Measurements from ENCODE around the gene KCND3. TPM values are rescaled to one million over a fixed set of nuclear protein-coding genes. Genes with fewer than 3 reads are reported as not detected.

KCND3 gene
- total and polyA plus RNA-seq, 2 experiments from 2014 or later = 0.10 to 0.18 TPM

DNA sequence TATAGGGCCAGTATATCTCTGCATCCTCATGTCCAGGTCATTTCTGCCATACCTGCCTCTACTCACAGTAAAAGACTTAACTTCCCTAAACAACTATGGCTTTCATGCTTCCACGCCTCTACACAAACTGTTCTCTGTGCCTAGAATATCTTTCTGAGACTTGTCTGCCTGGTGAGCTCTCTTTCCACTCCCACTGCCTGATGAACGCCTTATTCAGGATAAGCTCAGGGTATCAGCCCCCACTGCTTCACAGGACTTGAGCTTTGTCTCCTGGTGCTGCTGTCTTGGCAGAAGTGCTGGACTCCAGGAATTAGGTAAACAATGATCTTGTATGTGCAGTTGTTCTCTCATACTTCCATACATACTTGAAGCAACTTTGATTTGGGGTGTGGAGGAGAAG lies 238.6 kb downstream of the KCND3 start:
- H3K36me3 Mint-ChIP-seq (ENCODE audit: low read depth) = no peaks in the 10 kb centered on the region; the same call in 2 of the 3 replicates
- no peaks in the 10 kb centered on the region for H3K9me2 ChIP-seq (ENCODE audit: insufficient read depth)

GRCh38 chr1:111749628-111750027 lies 239.8 kb downstream of the KCND3 start:
- 0 out of 2 replicates have a peak, but pooled peaks cover 2% of the 10 kb centered on the region for H3F3A ChIP-seq (replicated peaks; ENCODE audit: low read depth)
- no peaks in the 10 kb centered on the region for H3K9me2 ChIP-seq (ENCODE audit: insufficient read depth)
- Mint-ChIP-seq H3K27ac (no peak overlapping the region), H3K36me3 (ENCODE audit: low read depth) (no peaks in the 10 kb centered on the region; the same call in 2 of the 3 replicates), H3K4me3 (no peak overlapping the region), H3K9me3 (peaks cover under 1% of the 10 kb centered on the region; the same call in 1 of the 3 replicates), H3K27me3 (ENCODE audit: insufficient read depth, low read depth, poor library complexity) (peaks cover 13% of the 10 kb centered on the region), H3K4me1 (peaks cover 24% of the 10 kb centered on the region)
- H3K4me1 ChIP-seq (ENCODE audit: insufficient read depth) = peaks cover 3% of the 10 kb centered on the region
- H3K4me3 ChIP-seq = no peak overlapping the region
- no peaks in the 10 kb centered on the region for H3K36me3 ChIP-seq (ENCODE audit: insufficient read depth)
- H3K79me2 ChIP-seq (replicated peaks; ENCODE audit: insufficient read depth) = no peaks in the 10 kb centered on the region
- no peak overlapping the region for H3K27ac ChIP-seq (ENCODE audit: low read depth)
- no peaks in the 10 kb centered on the region for H4K20me1 ChIP-seq (replicated peaks; ENCODE audit: insufficient read depth)
- H2AFZ ChIP-seq = no peak overlapping the region
- H3K27me3 ChIP-seq (ENCODE audit: insufficient read depth) = no peaks in the 10 kb centered on the region
- DNase-seq (ENCODE audit: low spot score) (no peak), ATAC-seq (peak; percentile 22; the same call in 1 of the 3 replicates)
- peak overlapping the region; percentile 15; the same call in 1 of the 2 replicates for H3K4me2 ChIP-seq
- TF ChIP-seq, protein P1, sequence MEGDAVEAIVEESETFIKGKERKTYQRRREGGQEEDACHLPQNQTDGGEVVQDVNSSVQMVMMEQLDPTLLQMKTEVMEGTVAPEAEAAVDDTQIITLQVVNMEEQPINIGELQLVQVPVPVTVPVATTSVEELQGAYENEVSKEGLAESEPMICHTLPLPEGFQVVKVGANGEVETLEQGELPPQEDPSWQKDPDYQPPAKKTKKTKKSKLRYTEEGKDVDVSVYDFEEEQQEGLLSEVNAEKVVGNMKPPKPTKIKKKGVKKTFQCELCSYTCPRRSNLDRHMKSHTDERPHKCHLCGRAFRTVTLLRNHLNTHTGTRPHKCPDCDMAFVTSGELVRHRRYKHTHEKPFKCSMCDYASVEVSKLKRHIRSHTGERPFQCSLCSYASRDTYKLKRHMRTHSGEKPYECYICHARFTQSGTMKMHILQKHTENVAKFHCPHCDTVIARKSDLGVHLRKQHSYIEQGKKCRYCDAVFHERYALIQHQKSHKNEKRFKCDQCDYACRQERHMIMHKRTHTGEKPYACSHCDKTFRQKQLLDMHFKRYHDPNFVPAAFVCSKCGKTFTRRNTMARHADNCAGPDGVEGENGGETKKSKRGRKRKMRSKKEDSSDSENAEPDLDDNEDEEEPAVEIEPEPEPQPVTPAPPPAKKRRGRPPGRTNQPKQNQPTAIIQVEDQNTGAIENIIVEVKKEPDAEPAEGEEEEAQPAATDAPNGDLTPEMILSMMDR (conservative IDR thresholded peaks at IDR 0.05; ENCODE audit: low read depth in 2 of 2) = no peak
- no peak for TF ChIP-seq EZH2 (IDR thresholded peaks at IDR 0.05; ENCODE audit: low read depth, unreplicated experiment)
- TF ChIP-seq CREB1 (CRISPR knock-in tag; IDR thresholded peaks at IDR 0.05; ENCODE audit: low read depth) = no peak
- no peak for TF ChIP-seq ETS1 (IDR thresholded peaks at IDR 0.05)
- TF ChIP-seq NANOG (IDR thresholded peaks at IDR 0.05; ENCODE audit: borderline replicate concordance) = no peak
- TF ChIP-seq ZNF114 (CRISPR knock-in tag; IDR thresholded peaks at IDR 0.05) = no peak
- TF ChIP-seq EZH2phosphoT487 (IDR thresholded peaks at IDR 0.05; ENCODE audit: unreplicated experiment) = no peak
- no peak for TF ChIP-seq POLR2AphosphoS5 (IDR thresholded peaks at IDR 0.05; ENCODE audit: low read depth)
- no peak for TF ChIP-seq STAT1 (IDR thresholded peaks at IDR 0.05; ENCODE audit: unreplicated experiment)
- TF ChIP-seq JUNB (IDR thresholded peaks at IDR 0.05; ENCODE audit: unreplicated experiment) = no peak

More for the DNA sequence above, 238.6 kb downstream of the KCND3 start:
- no peak overlapping the region for H2AFZ ChIP-seq
- H3K27me3 Mint-ChIP-seq (ENCODE audit: insufficient read depth, low read depth, poor library complexity) = peaks cover 19% of the 10 kb centered on the region
- H3K4me2 ChIP-seq = no peak overlapping the region
- TF ChIP-seq ZNF114 (CRISPR knock-in tag; IDR thresholded peaks at IDR 0.05) (no peak), CREB1 (CRISPR knock-in tag; IDR thresholded peaks at IDR 0.05; ENCODE audit: low read depth) (no peak), REST (IDR thresholded peaks at IDR 0.05; ENCODE audit: unreplicated experiment) (no peak), ZNF331 (CRISPR knock-in tag; IDR thresholded peaks at IDR 0.05; ENCODE audit: low read depth) (no peak), STAT1 (IDR thresholded peaks at IDR 0.05; ENCODE audit: unreplicated experiment) (no peak)
- 0 out of 2 replicates have a peak, but pooled peaks cover 3% of the 10 kb centered on the region for H3F3A ChIP-seq (replicated peaks; ENCODE audit: low read depth)
- H3K4me1 Mint-ChIP-seq = peaks cover 27% of the 10 kb centered on the region
- H3K4me1 ChIP-seq (ENCODE audit: insufficient read depth) = peaks cover 4% of the 10 kb centered on the region
- H3K27me3 ChIP-seq (ENCODE audit: insufficient read depth) = no peaks in the 10 kb centered on the region
- ATAC-seq (no peak), DNase-seq (ENCODE audit: low spot score) (no peak)
- no peaks in the 10 kb centered on the region for H4K20me1 ChIP-seq (replicated peaks; ENCODE audit: insufficient read depth)
- no peak overlapping the region for H3K4me3 Mint-ChIP-seq
- H3K79me2 ChIP-seq (replicated peaks; ENCODE audit: insufficient read depth) = 0 out of 2 replicates have a peak, but pooled peaks cover under 1% of the 10 kb centered on the region
- no peak overlapping the region for H3K4me3 ChIP-seq
- H3K9me3 Mint-ChIP-seq = peaks cover 4% of the 10 kb centered on the region; the same call in 1 of the 3 replicates
- no peak overlapping the region for H3K27ac ChIP-seq (ENCODE audit: low read depth)
- H3K36me3 ChIP-seq (ENCODE audit: insufficient read depth) = no peaks in the 10 kb centered on the region
- H3K27ac Mint-ChIP-seq = no peak overlapping the region; the same call in 1 of the 2 replicates
